Endothelial cell (in vitro differentiated cells): ENCODE results near the gene FOXA3. TPM values are rescaled to one million over a fixed set of nuclear protein-coding genes. Genes with fewer than 3 reads are reported as not detected.
A peak's percentile ranks its signal among the peaks of the same experiment; 100 is the strongest.

Experiments
- DNase-seq: peaks from one replicate; pipeline ENCODE4 v3.0.0; 2021; ENCODE audit warnings: low spot score
- H3K27ac Mint-ChIP-seq: one replicate; pipeline ENCODE4 v1.8.0; 2021; ENCODE audit warnings: mixed read lengths, inconsistent platforms; ENCODE audit not compliant: unreplicated experiment
- H3K27me3 Mint-ChIP-seq: one replicate; pipeline ENCODE4 v1.8.0; 2021; ENCODE audit warnings: mild to moderate bottlenecking, moderate library complexity, mixed read lengths, inconsistent platforms; ENCODE audit not compliant: unreplicated experiment
- H3K36me3 Mint-ChIP-seq: one replicate; pipeline ENCODE4 v1.8.0; 2021; ENCODE audit warnings: mild to moderate bottlenecking, low read depth, mixed read lengths, inconsistent platforms; ENCODE audit not compliant: unreplicated experiment
- H3K4me1 Mint-ChIP-seq: one replicate; pipeline ENCODE4 v1.8.0; 2021; ENCODE audit warnings: mild to moderate bottlenecking, mixed read lengths, inconsistent platforms; ENCODE audit not compliant: unreplicated experiment
- H3K4me3 Mint-ChIP-seq: one replicate; pipeline ENCODE4 v1.8.0; 2021; ENCODE audit warnings: mild to moderate bottlenecking, mixed read lengths, inconsistent platforms; ENCODE audit not compliant: unreplicated experiment
- H3K9me3 Mint-ChIP-seq: one replicate; pipeline ENCODE4 v1.8.0; 2021; ENCODE audit warnings: mixed read lengths, inconsistent platforms; ENCODE audit not compliant: unreplicated experiment
- total RNA-seq: library from RNA; stranded (reverse); fragmentation: NEBNext Ultra II Directional; extraction: Animal tissue kit (Norgen Biotek cat#: 25700); gene quantifications from one replicate; pipeline ENCODE4 v1.2.1, GENCODE V29; 2021; ENCODE audit not compliant: unreplicated experiment
- TF ChIP-seq, protein P1 (sequence below): fragments of 200-600 bp; sonication (generic); IDR thresholded peaks from one replicate; pipeline ENCODE4 v1.5.0; 2021; ENCODE audit warnings: antibody characterized with exemption; ENCODE audit not compliant: unreplicated experiment

The FOXA3 gene
- total RNA-seq, 1 donor from 2014 or later, result 1.1 TPM

DNA sequence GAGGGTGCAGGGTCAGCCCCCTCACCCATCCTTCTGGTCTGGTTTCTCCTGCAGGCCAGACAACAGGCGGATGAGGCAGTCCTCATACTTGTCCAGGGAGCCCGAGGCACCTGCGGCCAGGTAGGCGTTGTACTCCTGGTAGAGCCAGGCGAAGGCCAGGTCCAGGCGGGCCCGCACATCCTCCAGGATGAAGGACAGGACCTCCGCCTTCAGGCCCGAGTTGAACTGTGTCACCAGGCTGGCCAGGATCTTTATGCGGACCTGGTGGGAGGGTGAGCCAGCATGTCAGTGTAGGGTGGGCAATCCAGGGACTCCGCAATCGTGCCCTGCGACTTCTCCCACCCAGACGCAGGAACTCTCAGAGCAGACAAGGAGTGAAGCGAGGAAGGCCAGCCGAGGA lies 35.2 kb upstream of the FOXA3 start:
- Mint-ChIP-seq H3K9me3 (no peaks in the 10 kb centered on the region), H3K4me3 (no peak overlapping the region), H3K27ac (no peak overlapping the region), H3K27me3 (peaks cover 23% of the 10 kb centered on the region), H3K36me3 (peaks cover 49% of the 10 kb centered on the region), H3K4me1 (no peaks in the 10 kb centered on the region)
- TF ChIP-seq, protein P1, sequence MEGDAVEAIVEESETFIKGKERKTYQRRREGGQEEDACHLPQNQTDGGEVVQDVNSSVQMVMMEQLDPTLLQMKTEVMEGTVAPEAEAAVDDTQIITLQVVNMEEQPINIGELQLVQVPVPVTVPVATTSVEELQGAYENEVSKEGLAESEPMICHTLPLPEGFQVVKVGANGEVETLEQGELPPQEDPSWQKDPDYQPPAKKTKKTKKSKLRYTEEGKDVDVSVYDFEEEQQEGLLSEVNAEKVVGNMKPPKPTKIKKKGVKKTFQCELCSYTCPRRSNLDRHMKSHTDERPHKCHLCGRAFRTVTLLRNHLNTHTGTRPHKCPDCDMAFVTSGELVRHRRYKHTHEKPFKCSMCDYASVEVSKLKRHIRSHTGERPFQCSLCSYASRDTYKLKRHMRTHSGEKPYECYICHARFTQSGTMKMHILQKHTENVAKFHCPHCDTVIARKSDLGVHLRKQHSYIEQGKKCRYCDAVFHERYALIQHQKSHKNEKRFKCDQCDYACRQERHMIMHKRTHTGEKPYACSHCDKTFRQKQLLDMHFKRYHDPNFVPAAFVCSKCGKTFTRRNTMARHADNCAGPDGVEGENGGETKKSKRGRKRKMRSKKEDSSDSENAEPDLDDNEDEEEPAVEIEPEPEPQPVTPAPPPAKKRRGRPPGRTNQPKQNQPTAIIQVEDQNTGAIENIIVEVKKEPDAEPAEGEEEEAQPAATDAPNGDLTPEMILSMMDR, result no peak
- DNase-seq, result no peak

DNA sequence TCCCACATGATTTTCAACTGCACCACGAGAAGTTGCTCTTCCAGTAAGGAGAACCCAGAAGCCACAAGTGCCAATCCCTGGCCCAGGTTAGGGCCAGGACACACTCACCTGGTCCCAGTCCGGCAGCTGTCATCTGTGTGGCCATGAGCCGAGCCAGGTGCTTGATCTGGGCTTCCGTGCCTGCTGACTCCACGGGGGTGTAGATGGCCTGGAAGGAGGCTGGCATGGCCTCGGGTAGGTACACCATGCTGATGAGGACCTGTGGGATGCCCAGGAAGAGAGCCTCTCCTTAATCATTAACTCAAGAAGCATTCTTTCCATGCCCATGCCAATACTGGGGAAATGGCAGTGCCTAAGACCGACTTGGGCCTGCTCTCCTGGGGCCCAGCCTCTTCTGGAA lies 29.2 kb upstream of the FOXA3 start:
- Mint-ChIP-seq H3K27ac (no peak overlapping the region), H3K9me3 (no peaks in the 10 kb centered on the region), H3K27me3 (peaks cover 6% of the 10 kb centered on the region), H3K4me3 (peak overlapping the region; percentile 42), H3K4me1 (no peaks in the 10 kb centered on the region), H3K36me3 (peaks cover 57% of the 10 kb centered on the region)
- no peak for DNase-seq
- TF ChIP-seq, protein P1, result no peak

DNA sequence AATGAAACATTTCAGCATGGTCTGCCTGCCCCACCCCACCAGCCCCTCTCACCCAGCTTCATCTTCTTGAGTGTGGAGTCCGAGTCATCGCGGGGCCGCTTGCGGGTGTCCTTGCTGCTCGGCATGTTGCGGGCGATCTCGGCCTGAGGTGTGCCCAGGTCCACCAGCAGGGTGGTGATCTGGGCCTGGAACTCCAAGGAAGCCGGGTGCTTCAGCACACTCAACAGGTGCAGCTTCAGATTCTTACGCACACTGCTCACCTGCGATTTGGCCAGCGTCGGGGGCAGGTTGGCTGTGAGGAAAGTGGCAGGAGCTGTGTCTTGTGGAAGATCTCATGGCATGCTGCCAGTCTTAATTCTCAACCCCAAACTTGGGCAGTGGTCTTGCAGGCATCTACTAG lies 21.9 kb upstream of the FOXA3 start:
- no peak for DNase-seq
- Mint-ChIP-seq H3K36me3 (peaks cover 52% of the 10 kb centered on the region), H3K9me3 (no peaks in the 10 kb centered on the region), H3K27me3 (no peaks in the 10 kb centered on the region), H3K4me1 (no peaks in the 10 kb centered on the region), H3K27ac (no peak overlapping the region), H3K4me3 (peak overlapping the region; percentile 39)
- TF ChIP-seq, protein P1, result no peak

DNA sequence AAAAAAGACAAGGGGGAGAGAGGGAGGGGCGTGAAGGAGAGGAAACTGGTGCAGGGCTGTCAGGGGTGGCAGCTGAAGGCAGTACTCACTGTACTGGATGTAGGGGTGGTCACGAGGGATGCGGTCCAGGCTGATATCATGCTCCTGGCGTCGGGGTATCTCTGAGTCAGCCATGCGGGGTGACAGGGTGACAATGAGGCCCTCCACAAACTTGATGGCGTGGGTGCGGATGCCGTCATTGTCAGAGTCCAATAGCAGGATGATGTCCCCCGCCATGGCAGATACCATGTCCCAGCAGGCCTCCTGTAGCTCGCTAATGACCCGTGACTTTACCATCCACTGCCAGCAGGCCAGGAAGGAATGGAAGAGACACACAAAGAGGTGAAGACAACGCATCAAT lies 16.5 kb upstream of the FOXA3 start:
- Mint-ChIP-seq H3K27me3 (no peaks in the 10 kb centered on the region), H3K36me3 (peaks cover 52% of the 10 kb centered on the region), H3K4me1 (peaks cover 3% of the 10 kb centered on the region), H3K27ac (no peak overlapping the region), H3K4me3 (peak overlapping the region; percentile 76), H3K9me3 (no peaks in the 10 kb centered on the region)
- TF ChIP-seq, protein P1, result no peak
- DNase-seq, result no peak

DNA sequence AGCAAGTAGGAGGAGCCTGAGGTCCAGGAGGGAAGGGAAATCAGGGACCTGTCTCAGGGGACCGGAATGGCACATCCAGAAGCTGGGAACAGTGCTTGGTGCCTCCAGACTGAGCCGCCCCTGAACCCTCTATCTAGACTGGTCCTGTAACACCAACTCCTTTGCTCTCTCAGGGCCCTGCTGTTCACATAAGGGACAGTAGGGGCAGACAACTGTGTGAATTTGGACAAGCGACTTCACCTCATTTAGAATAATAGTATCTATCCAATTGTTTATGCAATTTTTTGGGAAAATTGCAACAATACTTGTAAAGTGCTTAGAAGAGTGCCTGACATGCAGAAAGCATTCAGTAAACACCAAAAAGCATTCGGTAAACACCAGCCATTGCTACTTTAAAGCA lies 15.2 kb upstream of the FOXA3 start:
- no peaks in the 10 kb centered on the region for H3K9me3 Mint-ChIP-seq

More for the DNA sequence above, 15.2 kb upstream of the FOXA3 start:
- Mint-ChIP-seq H3K36me3 (peaks cover 46% of the 10 kb centered on the region), H3K27me3 (no peaks in the 10 kb centered on the region), H3K27ac (no peak overlapping the region), H3K4me3 (no peak overlapping the region), H3K4me1 (peaks cover 3% of the 10 kb centered on the region)
- DNase-seq, result no peak
- TF ChIP-seq, protein P1, result no peak
